Cerebellar nuclear complex (tissue), 1 donor: ENCODE data around the gene HEXIM2.

ENCODE experiments used
- DNase-seq, 2 experiments: peaks; one replicate each; lab custom pipeline; 2025; lab: John Stamatoyannopoulos, UW

HEXIM2 gene

GRCh38 chr17:45128331-45128730 is 33.3 kb upstream of the HEXIM2 start:
- no peak for DNase-seq

GRCh38 chr17:45128989-45129388 is 32.7 kb upstream of the HEXIM2 start:
- no peak for DNase-seq

GRCh38 chr17:45129426-45129939 is 32.2 kb upstream of the HEXIM2 start:
- no peak for DNase-seq

- DNase-seq = no peak
Measured at GRCh38 chr17:45129940-45130680, 31.6 kb upstream of the HEXIM2 start.

GRCh38 chr17:45130681-45131615 is 30.7 kb upstream of the HEXIM2 start:
- no peak for DNase-seq

GRCh38 chr17:45131616-45132319 is 29.9 kb upstream of the HEXIM2 start:
- no peak for DNase-seq

GRCh38 chr17:45132320-45132571 is 29.4 kb upstream of the HEXIM2 start, which contains the start of gene PLCD3:
PLCD3 (minus strand) TSS chr17:45132515; CDS start chr17:45132410, 105 bp downstream.
- DNase-seq = no peak

- DNase-seq = peak in 1 of 2 experiments; percentile 48
Measured at GRCh38 chr17:45132572-45133463, 28.9 kb upstream of the HEXIM2 start.

- peak; percentile 66 to 94 for DNase-seq
Measured at GRCh38 chr17:45135192-45135977, 26.3 kb upstream of the HEXIM2 start, which contains the start of gene ACBD4. ACBD4 (plus strand) TSS chr17:45135687; CDS start chr17:45136145, 458 bp downstream.

- DNase-seq = no peak
Measured at GRCh38 chr17:45135978-45136791, 25.5 kb upstream of the HEXIM2 start.

- DNase-seq = no peak
Measured at GRCh38 chr17:45136846-45137560, 24.7 kb upstream of the HEXIM2 start.

GRCh38 chr17:45137561-45138305 is 23.9 kb upstream of the HEXIM2 start:
- no peak for DNase-seq

GRCh38 chr17:45138911-45139532 is 22.7 kb upstream of the HEXIM2 start:
- no peak for DNase-seq

GRCh38 chr17:45139533-45139920 is 22.1 kb upstream of the HEXIM2 start:
- DNase-seq = no peak

- no peak for DNase-seq
Measured at GRCh38 chr17:45143094-45143670, 18.5 kb upstream of the HEXIM2 start.

- no peak for DNase-seq
Measured at GRCh38 chr17:45143767-45144198, 17.9 kb upstream of the HEXIM2 start.
